Sigmoid colon (tissue), 3 donors: ENCODE data around the gene HELZ.

ENCODE experiments used
- CTCF ChIP-seq, 4 experiments: fragments of 450-650 bp in 3 of 4; fragments of 200-600 bp in 1 of 4; IDR thresholded peaks; one replicate each; pipeline ENCODE4 v1.5.1; 2016 to 2019; ENCODE audit warnings: antibody characterized with exemption in 4 of 4, mild to moderate bottlenecking in 3 of 4, moderate library complexity in 2 of 4
- POLR2A ChIP-seq, 2 donors: fragments of 450-650 bp; IDR thresholded peaks; one replicate each; pipeline ENCODE4 v1.6.1; 2016; ENCODE audit warnings: antibody characterized with exemption in 2 of 2, mild to moderate bottlenecking in 2 of 2, moderate library complexity in 2 of 2

GRCh38 chr17:67110619-67111018 lies 134.4 kb downstream of the HELZ start:
- TF ChIP-seq CTCF (IDR thresholded peaks at IDR 0.05) = no peak
- no peak for TF ChIP-seq POLR2A (IDR thresholded peaks at IDR 0.05)
